ENCODE results near the gene KIF4A.

KIF4A gene

GRCh38 chrX:70402721-70403120 is 112.8 kb downstream of the KIF4A start:
- no peak for FAIRE-seq
- DNase-seq (ENCODE audit: insufficient read length, low spot score), result no peak
- no peak for TF ChIP-seq CTCF (IDR thresholded peaks at IDR 0.05; ENCODE audit: insufficient read depth, missing control alignments)

DNA sequence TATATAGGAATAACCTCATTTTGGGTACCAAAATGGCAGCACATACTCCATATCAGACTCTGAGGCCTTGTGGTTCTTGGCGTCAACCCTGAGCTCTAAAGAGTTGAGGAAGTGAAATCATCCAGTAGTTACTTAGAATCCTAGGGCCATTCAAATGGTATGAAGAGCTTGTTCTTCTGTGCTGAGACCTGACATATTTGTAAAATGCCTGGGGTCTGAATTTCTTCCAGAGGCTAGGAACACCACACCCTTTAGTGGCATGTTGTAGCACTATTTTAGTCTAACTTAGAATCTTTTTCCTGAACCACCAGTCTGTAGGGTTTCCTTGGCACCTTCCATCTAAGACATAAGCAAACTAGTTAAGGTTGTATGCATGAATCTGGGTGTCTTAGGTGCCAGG is 115.1 kb downstream of the KIF4A start:
- TF ChIP-seq CTCF (IDR thresholded peaks at IDR 0.05; ENCODE audit: insufficient read depth, missing control alignments), result no peak
- DNase-seq (ENCODE audit: insufficient read length, low spot score) (no peak), FAIRE-seq (no peak)

DNA sequence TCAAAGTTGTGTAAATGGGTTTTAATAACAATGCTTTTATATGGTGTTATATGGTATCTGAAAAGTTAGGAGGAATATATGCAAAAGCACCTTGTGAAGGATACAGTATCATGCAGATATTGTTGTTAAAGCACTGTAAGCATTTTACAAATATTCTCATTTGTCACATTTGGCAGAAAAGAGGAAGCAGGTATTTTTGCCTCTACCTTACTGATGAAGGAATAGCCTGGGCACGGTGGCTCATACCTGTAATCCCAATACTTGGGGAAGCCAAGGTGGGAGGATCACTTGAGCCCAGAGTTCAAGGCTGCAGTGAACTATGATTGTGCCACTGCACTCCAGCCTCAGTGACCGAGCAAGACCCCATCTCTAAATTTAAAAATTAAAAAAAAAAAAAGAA is 121.0 kb downstream of the KIF4A start:
- FAIRE-seq, result no peak
- no peak for DNase-seq (ENCODE audit: insufficient read length, low spot score)
- TF ChIP-seq CTCF (IDR thresholded peaks at IDR 0.05; ENCODE audit: insufficient read depth, missing control alignments), result no peak

- no peak for FAIRE-seq
- TF ChIP-seq CTCF (IDR thresholded peaks at IDR 0.05; ENCODE audit: insufficient read depth, missing control alignments), result no peak
Measured at GRCh38 chrX:70411475-70411874, 121.6 kb downstream of the KIF4A start.

GRCh38 chrX:70421618-70422017 is 131.7 kb downstream of the KIF4A start:
- DNase-seq (ENCODE audit: insufficient read length, low spot score), result no peak
- no peak for FAIRE-seq

More at GRCh38 chrX:70411475-70411874, 121.6 kb downstream of the KIF4A start:
- DNase-seq (ENCODE audit: insufficient read length, low spot score), result no peak

GRCh38 chrX:70422851-70423341 is 133.0 kb downstream of the KIF4A start, which contains the start of gene GDPD2:
Gene GDPD2 (plus strand): TSS chrX:70423314. CDS start chrX:70424985, 1,671 bp downstream.
- DNase-seq (ENCODE audit: insufficient read length, low spot score) (no peak), FAIRE-seq (no peak)
- peak; percentile 32 for TF ChIP-seq CTCF (IDR thresholded peaks at IDR 0.05; ENCODE audit: insufficient read depth, missing control alignments)

More at GRCh38 chrX:70421618-70422017, 131.7 kb downstream of the KIF4A start:
- no peak for TF ChIP-seq CTCF (IDR thresholded peaks at IDR 0.05; ENCODE audit: insufficient read depth, missing control alignments)

DNA sequence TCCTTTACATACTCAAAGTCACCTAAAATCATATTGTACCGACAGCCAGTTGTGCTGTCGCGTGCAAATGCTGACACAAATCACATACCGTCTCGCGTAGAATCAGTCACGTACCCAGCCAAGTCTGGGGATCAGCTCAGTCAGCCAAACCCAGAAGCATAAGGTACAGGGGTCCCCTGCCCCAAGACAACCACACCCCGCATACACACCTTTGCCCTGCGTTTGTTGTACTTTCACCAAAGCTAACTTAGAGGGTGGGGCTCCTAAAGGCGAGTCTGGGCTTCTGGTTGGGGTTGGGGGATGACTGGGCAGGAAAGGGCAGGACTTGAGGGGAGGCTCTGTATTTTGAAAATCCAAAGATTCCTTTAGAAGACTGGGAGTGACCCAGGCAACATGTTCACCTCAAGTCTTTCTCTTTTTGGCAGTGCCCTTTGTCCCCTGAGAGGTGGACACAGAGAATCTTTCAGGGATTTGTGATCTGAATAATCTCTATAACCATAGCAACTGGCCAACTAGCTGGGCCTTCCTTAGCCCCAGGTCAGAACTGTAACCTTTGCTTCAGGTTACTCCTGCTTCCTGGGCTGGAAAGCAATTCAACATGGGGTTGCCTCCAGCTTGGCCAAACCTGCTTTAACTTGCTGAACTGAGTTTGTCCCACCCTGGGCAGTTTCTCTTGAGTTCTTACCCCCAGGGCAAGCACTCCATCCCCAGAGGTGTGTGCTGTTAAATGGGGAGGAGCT is 134.2 kb downstream of the KIF4A start:
- DNase-seq (ENCODE audit: insufficient read length, low spot score), result no peak
- no peak for TF ChIP-seq CTCF (IDR thresholded peaks at IDR 0.05; ENCODE audit: insufficient read depth, missing control alignments)
- no peak for FAIRE-seq

Measured in D721Med (cell line).